G401 (cell line): ENCODE data around the gene ADAM30. TPM values are rescaled to one million over a fixed set of nuclear protein-coding genes. Genes with fewer than 3 reads are reported as not detected.

Experiments
- total RNA-seq: library from RNA; depleted of rRNA; stranded (reverse); fragments of >200 nt; shearing (Covaris generic); gene quantifications from 2 replicates; pipeline ENCODE4 v1.2.3, GENCODE V29; 2014; rRNA removed

The ADAM30 gene
- total RNA-seq, 1 experiment from 2014 or later, result not detected

Other genes starting within 250 kb of the ADAM30 start
- 2.6 and 4.5 TPM in 2 replicates for gene ZNF697, start 248.2 kb downstream of the ADAM30 start, total RNA-seq
- 180 and 181 TPM in 2 replicates for gene PHGDH, start 184.6 kb downstream of the ADAM30 start, total RNA-seq
- gene HMGCS2, start 127.6 kb downstream of the ADAM30 start, total RNA-seq, result not detected in 2 replicates
- not detected in 2 replicates for gene REG4, start 85.1 kb downstream of the ADAM30 start, total RNA-seq
- gene NOTCH2, start 173.1 kb upstream of the ADAM30 start, total RNA-seq, result 31.9 and 58.2 TPM in 2 replicates